ENCODE results near the gene CCNT2. TPM values are rescaled to one million over a fixed set of nuclear protein-coding genes. Genes with fewer than 3 reads are reported as not detected.

CCNT2 gene
- total and polyA plus RNA-seq, 7 experiments from 2014 or later = 20.6 to 78.1 (median 60.0) TPM

- ChIA-PET CTCF (no interaction called here), POLR2A (interaction anchor here (0.6 kb wide), 1 partner anchor 638 kb away, joined by 3 read pairs; no protein-coding TSS in a partner anchor)
- Mint-ChIP-seq H3K27ac (no peak overlapping the region), H3K27me3 (no peaks in the 10 kb centered on the region), H3K4me1 (peaks cover 57 to 94% (median 88%) of the 10 kb centered on the region in 7 donors), H3K36me3 (peaks cover 3 to 34% (median 22%) of the 10 kb centered on the region in 5 donors), H3K4me3 (peak overlapping the region in 7 of 10 donors; percentile 10 to 70 (median 26)), H3K9me3 (no peaks in the 10 kb centered on the region)
- Histone ChIP-seq H3K27ac (ENCODE audit: low read depth, low read length) (no peak overlapping the region), H3K27me3 (ENCODE audit: control insufficient read depth in 2 of 2, insufficient read depth in 2 of 2, low read length in 2 of 2) (no peaks in the 10 kb centered on the region), H3K4me1 (ENCODE audit: control insufficient read depth in 2 of 2, insufficient read depth in 2 of 2, low read length in 2 of 2) (peaks cover 20 to 29% of the 10 kb centered on the region in 2 donors), H3K4me3 (ENCODE audit: low read length) (no peak overlapping the region), H3K9me3 (ENCODE audit: control insufficient read depth in 2 of 3, low read length in 3 of 3) (no peaks in the 10 kb centered on the region), H3K36me3 (ENCODE audit: control insufficient read depth in 2 of 3, insufficient read depth in 3 of 3, low read length in 3 of 3) (peaks cover 5% of the 10 kb centered on the region in 3 experiments)
- DNase-seq = no peak
- ATAC-seq = no peak
- intact Hi-C loops (cut with micrococcal nuclease) = no loop called here
Measured at GRCh38 chr2:134927195-134927594, 8.6 kb downstream of the CCNT2 start.

GRCh38 chr2:134932864-134933526 lies 14.4 kb downstream of the CCNT2 start:
- no peak overlapping the region for H3K27ac ChIP-seq (ENCODE audit: low read depth, low read length)
- DNase-seq = no peak
- H3K9me3 Mint-ChIP-seq = no peaks in the 10 kb centered on the region
- ATAC-seq = no peak
- H3K4me1 Mint-ChIP-seq = peaks cover 42 to 89% (median 76%) of the 10 kb centered on the region in 7 donors
- ChIA-PET CTCF (no interaction called here), POLR2A (no interaction called here)
- intact Hi-C loops (cut with micrococcal nuclease) = no loop called here
- H3K36me3 ChIP-seq (ENCODE audit: control insufficient read depth in 2 of 3, insufficient read depth in 3 of 3, low read length in 3 of 3) = peaks cover 5 to 13% (median 7%) of the 10 kb centered on the region in 3 experiments
- H3K4me1 ChIP-seq (ENCODE audit: control insufficient read depth in 2 of 2, insufficient read depth in 2 of 2, low read length in 2 of 2) = peaks cover 4 to 20% of the 10 kb centered on the region in 2 donors
- no peaks in the 10 kb centered on the region for H3K27me3 ChIP-seq (ENCODE audit: control insufficient read depth in 2 of 2, insufficient read depth in 2 of 2, low read length in 2 of 2)
- no peaks in the 10 kb centered on the region for H3K9me3 ChIP-seq (ENCODE audit: control insufficient read depth in 2 of 3, low read length in 3 of 3)
- H3K36me3 Mint-ChIP-seq = peaks cover 0 to 22% (median 19%) of the 10 kb centered on the region in 5 donors
- no peak overlapping the region for H3K4me3 ChIP-seq (ENCODE audit: low read length)
- H3K4me3 Mint-ChIP-seq = peak overlapping the region in 8 of 10 donors; percentile 8 to 69 (median 57)
- peak overlapping the region in 5 of 9 donors; percentile 5 to 87 (median 61) for H3K27ac Mint-ChIP-seq
- H3K27me3 Mint-ChIP-seq = no peaks in the 10 kb centered on the region

GRCh38 chr2:134933732-134934131 lies 15.1 kb downstream of the CCNT2 start:
- H3K27ac Mint-ChIP-seq = peak overlapping the region in 1 of 9 donors; percentile 14
- intact Hi-C loops (cut with micrococcal nuclease) = no loop called here
- ATAC-seq (no peak), DNase-seq (no peak)
- no peak overlapping the region for H3K4me3 ChIP-seq (ENCODE audit: low read length)
- ChIA-PET CTCF (no interaction called here), POLR2A (no interaction called here)
- peak overlapping the region in 5 of 10 donors; percentile 8 to 66 (median 34) for H3K4me3 Mint-ChIP-seq
- peaks cover 4 to 20% of the 10 kb centered on the region in 2 donors for H3K4me1 ChIP-seq (ENCODE audit: control insufficient read depth in 2 of 2, insufficient read depth in 2 of 2, low read length in 2 of 2)
- H3K27ac ChIP-seq (ENCODE audit: low read depth, low read length) = no peak overlapping the region
- no peaks in the 10 kb centered on the region for H3K9me3 Mint-ChIP-seq
- peaks cover 0 to 22% (median 14%) of the 10 kb centered on the region in 5 donors for H3K36me3 Mint-ChIP-seq
- no peaks in the 10 kb centered on the region for H3K27me3 Mint-ChIP-seq
- H3K27me3 ChIP-seq (ENCODE audit: control insufficient read depth in 2 of 2, insufficient read depth in 2 of 2, low read length in 2 of 2) = no peaks in the 10 kb centered on the region
- no peaks in the 10 kb centered on the region for H3K9me3 ChIP-seq (ENCODE audit: control insufficient read depth in 2 of 3, low read length in 3 of 3)
- H3K4me1 Mint-ChIP-seq = peaks cover 42 to 84% (median 76%) of the 10 kb centered on the region in 7 donors
- H3K36me3 ChIP-seq (ENCODE audit: control insufficient read depth in 2 of 3, insufficient read depth in 3 of 3, low read length in 3 of 3) = peaks cover 5 to 17% (median 7%) of the 10 kb centered on the region in 3 experiments

- intact Hi-C loops (cut with micrococcal nuclease) = no loop called here
- peak overlapping the region in 1 of 9 donors; percentile 14 for H3K27ac Mint-ChIP-seq
- Histone ChIP-seq H3K27ac (ENCODE audit: low read depth, low read length) (no peak overlapping the region), H3K9me3 (ENCODE audit: control insufficient read depth in 2 of 3, low read length in 3 of 3) (no peaks in the 10 kb centered on the region), H3K27me3 (ENCODE audit: control insufficient read depth in 2 of 2, insufficient read depth in 2 of 2, low read length in 2 of 2) (no peaks in the 10 kb centered on the region), H3K36me3 (ENCODE audit: control insufficient read depth in 2 of 3, insufficient read depth in 3 of 3, low read length in 3 of 3) (peaks cover 5 to 17% (median 7%) of the 10 kb centered on the region in 3 experiments), H3K4me3 (ENCODE audit: low read length) (no peak overlapping the region), H3K4me1 (ENCODE audit: control insufficient read depth in 2 of 2, insufficient read depth in 2 of 2, low read length in 2 of 2) (peaks cover 4 to 20% of the 10 kb centered on the region in 2 donors)
- no peak for ATAC-seq
- peaks cover 0 to 22% (median 14%) of the 10 kb centered on the region in 5 donors for H3K36me3 Mint-ChIP-seq
- H3K4me3 Mint-ChIP-seq = peak overlapping the region in 6 of 10 donors; percentile 8 to 66 (median 42)
- peaks cover 42 to 81% (median 74%) of the 10 kb centered on the region in 7 donors for H3K4me1 Mint-ChIP-seq
- no peak for DNase-seq
- POLR2A ChIA-PET = no interaction called here
- H3K9me3 Mint-ChIP-seq = no peaks in the 10 kb centered on the region
- no peaks in the 10 kb centered on the region for H3K27me3 Mint-ChIP-seq
- CTCF ChIA-PET = no interaction called here
Measured at GRCh38 chr2:134934150-134934549, 15.5 kb downstream of the CCNT2 start.

GRCh38 chr2:134934641-134935040 lies 16.0 kb downstream of the CCNT2 start:
- POLR2A ChIA-PET = no interaction called here
- H3K9me3 Mint-ChIP-seq = no peaks in the 10 kb centered on the region

GRCh38 chr2:134936691-134937090 lies 18.1 kb downstream of the CCNT2 start:
- Histone ChIP-seq H3K4me1 (ENCODE audit: control insufficient read depth in 2 of 2, insufficient read depth in 2 of 2, low read length in 2 of 2) (peaks cover 4 to 18% of the 10 kb centered on the region in 2 donors), H3K36me3 (ENCODE audit: control insufficient read depth in 2 of 3, insufficient read depth in 3 of 3, low read length in 3 of 3) (peaks cover 10 to 30% (median 26%) of the 10 kb centered on the region in 3 experiments), H3K27me3 (ENCODE audit: control insufficient read depth in 2 of 2, insufficient read depth in 2 of 2, low read length in 2 of 2) (no peaks in the 10 kb centered on the region), H3K9me3 (ENCODE audit: control insufficient read depth in 2 of 3, low read length in 3 of 3) (no peaks in the 10 kb centered on the region), H3K27ac (ENCODE audit: low read depth, low read length) (no peak overlapping the region), H3K4me3 (ENCODE audit: low read length) (no peak overlapping the region)
- no peak for DNase-seq
- no peak for ATAC-seq
- no peak overlapping the region for H3K27ac Mint-ChIP-seq
- H3K9me3 Mint-ChIP-seq = no peaks in the 10 kb centered on the region
- peaks cover 26 to 63% (median 53%) of the 10 kb centered on the region in 7 donors for H3K4me1 Mint-ChIP-seq
- H3K36me3 Mint-ChIP-seq = peaks cover 0 to 26% (median 14%) of the 10 kb centered on the region in 5 donors
- no peaks in the 10 kb centered on the region for H3K27me3 Mint-ChIP-seq
- CTCF ChIA-PET = no interaction called here
- POLR2A ChIA-PET = no interaction called here
- intact Hi-C loops (cut with micrococcal nuclease) = no loop called here
- no peak overlapping the region for H3K4me3 Mint-ChIP-seq

More at GRCh38 chr2:134934641-134935040, 16.0 kb downstream of the CCNT2 start:
- no peaks in the 10 kb centered on the region for H3K27me3 ChIP-seq (ENCODE audit: control insufficient read depth in 2 of 2, insufficient read depth in 2 of 2, low read length in 2 of 2)
- no peaks in the 10 kb centered on the region for H3K9me3 ChIP-seq (ENCODE audit: control insufficient read depth in 2 of 3, low read length in 3 of 3)
- peaks cover 0 to 24% (median 16%) of the 10 kb centered on the region in 5 donors for H3K36me3 Mint-ChIP-seq
- peak overlapping the region in 5 of 10 donors; percentile 20 to 66 (median 48) for H3K4me3 Mint-ChIP-seq
- no peak overlapping the region for H3K4me3 ChIP-seq (ENCODE audit: low read length)
- peak overlapping the region in 4 of 9 donors; percentile 14 to 55 (median 28) for H3K27ac Mint-ChIP-seq
- H3K4me1 ChIP-seq (ENCODE audit: control insufficient read depth in 2 of 2, insufficient read depth in 2 of 2, low read length in 2 of 2) = peaks cover 4 to 20% of the 10 kb centered on the region in 2 donors
- ATAC-seq (no peak), DNase-seq (no peak)
- intact Hi-C loops (cut with micrococcal nuclease) = no loop called here
- peaks cover 5 to 19% (median 11%) of the 10 kb centered on the region in 3 experiments for H3K36me3 ChIP-seq (ENCODE audit: control insufficient read depth in 2 of 3, insufficient read depth in 3 of 3, low read length in 3 of 3)
- CTCF ChIA-PET = no interaction called here
- peaks cover 42 to 78% (median 69%) of the 10 kb centered on the region in 7 donors for H3K4me1 Mint-ChIP-seq
- H3K27me3 Mint-ChIP-seq = no peaks in the 10 kb centered on the region
- no peak overlapping the region for H3K27ac ChIP-seq (ENCODE audit: low read depth, low read length)
